ENCODE results near the gene LMO2.
"Not testable (repeated sequence)": the region's sequence is repeated elsewhere in the genome, so short reads cannot be mapped to it uniquely, and the experiment has no call there.

The LMO2 gene

DNA sequence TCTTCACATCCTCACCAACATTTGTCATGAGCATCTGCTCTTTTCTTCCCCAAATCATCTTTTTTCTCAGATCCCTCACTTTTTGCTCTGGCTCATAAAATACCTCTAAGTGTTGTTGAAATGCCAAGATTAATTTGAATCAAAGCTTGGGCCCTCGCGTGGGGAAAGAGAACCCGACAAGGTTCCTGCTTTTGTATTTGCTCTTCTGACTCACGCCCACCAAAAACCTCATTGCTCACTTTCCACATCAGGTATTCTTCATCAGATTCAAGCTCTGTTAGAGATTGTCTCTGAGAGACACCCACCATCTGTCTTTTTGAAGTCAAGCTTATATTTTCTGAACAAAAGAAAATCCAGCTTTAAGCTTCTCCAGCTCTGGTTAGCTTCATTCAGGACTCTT is 64.7 kb downstream of the LMO2 start:
- peak in 1 of 51 donors; percentile 34 for DNase-seq

DNA sequence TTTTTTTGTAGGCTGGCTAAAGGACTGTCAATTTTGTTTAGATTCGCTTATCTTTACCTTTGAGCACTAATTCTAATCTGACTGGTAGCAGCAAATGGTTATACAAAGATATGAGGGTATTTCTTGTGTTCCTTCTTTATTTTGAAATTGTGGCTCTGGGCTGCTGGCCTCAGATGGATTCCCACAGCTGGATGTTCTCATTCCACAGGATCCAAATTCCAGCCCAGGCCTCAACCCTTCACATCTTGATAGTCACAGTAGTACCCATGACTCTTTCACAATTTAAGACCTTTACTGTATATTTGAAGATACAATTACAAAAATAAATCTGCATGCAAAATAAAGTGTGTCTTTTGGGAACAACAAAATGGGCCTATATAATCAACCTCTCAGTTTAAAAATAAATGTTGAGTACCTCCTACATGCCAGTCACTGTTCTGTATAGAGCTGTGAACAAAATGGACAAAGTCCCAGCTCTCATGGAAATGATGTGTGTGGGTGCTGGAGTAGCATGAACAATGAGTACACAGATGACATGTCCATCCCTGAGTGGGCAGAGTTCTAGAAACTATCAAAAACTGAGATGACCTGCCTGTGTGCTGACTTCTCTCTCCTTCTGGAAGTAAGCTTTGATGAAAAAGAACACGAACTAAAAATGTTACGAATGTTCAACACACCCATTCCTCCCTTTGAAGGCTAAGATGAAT is 65.9 kb downstream of the LMO2 start:
- DNase-seq: no peak

DNA sequence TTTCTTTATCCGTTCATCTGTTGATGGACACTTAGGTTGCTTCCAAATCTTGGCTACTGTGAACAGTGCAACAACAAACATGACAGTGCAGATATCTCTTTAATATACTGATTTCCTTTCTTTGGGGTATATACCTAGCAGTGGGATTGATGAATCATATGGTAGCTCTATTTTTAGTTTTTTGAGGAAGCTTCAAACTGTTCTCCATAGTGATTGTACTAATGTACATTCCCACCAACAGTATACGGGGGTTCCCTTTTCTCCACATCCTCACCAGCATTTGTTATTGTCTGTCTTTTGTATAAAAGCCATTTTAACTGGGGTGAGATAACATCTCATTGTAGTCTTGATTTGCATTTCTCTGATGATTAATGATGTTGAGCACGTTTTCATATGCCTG is 68.9 kb downstream of the LMO2 start:
- DNase-seq: not testable (repeated sequence)

DNA sequence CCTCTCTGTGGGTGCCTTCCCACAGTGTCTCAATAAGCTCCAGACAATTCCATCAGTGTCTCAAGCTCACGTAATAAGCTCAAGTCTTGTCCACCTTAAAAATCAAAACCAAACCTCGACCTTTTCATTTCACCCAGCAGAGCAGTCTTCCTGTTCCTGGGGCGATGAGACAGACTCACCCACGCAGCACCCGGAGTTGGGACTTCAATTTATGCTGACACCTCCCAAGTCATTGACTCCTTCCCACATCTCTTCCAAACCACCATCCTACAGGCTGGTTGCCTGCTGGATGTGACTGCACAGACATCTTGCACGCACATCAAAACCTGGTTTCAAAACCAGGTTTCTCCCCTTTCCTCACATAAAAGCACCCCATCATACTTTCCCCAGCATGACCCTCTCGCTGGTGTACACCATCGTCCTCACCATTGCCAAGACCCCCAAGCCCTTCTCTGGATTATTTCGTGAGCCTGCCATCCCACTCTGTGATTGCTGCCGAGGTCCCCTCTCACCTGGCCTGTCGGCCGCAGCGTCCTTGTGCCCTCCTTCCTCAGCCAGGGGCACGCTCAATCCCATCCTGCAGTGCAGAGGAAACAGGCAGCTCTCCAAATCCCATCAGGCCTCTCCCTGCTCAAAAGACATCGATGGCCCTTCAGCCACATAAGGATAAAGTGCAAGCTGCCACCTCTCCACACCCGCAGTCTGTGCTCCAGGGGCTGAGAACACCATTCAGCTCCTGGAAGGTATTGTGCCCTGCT is 72.4 kb downstream of the LMO2 start:
- DNase-seq: no peak

All from hypothalamus (tissue), 51 donors.